Nephron progenitor cell (in vitro differentiated cells): ENCODE data around the gene FOXL3.

Source experiments
- DNase-seq: peaks from one replicate; pipeline ENCODE4 v3.0.0; 2021
- H3K27ac Mint-ChIP-seq: 2 replicates; pipeline ENCODE4 v1.8.0; 2021; ENCODE audit warnings: mild to moderate bottlenecking, moderate library complexity, mixed read lengths
- H3K27me3 Mint-ChIP-seq: 2 replicates; pipeline ENCODE4 v1.8.0; 2021; ENCODE audit warnings: mild to moderate bottlenecking, low read depth, mixed read lengths; ENCODE audit not compliant: poor library complexity
- H3K36me3 Mint-ChIP-seq: 2 replicates; pipeline ENCODE4 v1.8.0; 2021; ENCODE audit warnings: low read depth, mixed read lengths
- H3K4me1 Mint-ChIP-seq: 2 replicates; pipeline ENCODE4 v1.8.0; 2021; ENCODE audit warnings: mixed read lengths
- H3K4me3 Mint-ChIP-seq: 2 replicates; pipeline ENCODE4 v1.8.0; 2021; ENCODE audit warnings: mild to moderate bottlenecking, moderate library complexity, mixed read lengths
- H3K9me3 Mint-ChIP-seq: 2 replicates; pipeline ENCODE4 v1.8.0; 2021; ENCODE audit warnings: mild to moderate bottlenecking, moderate library complexity, mixed read lengths
- TF ChIP-seq, protein P1 (sequence below): fragments of 200-600 bp; sonication (generic); IDR thresholded peaks from 2 replicates; pipeline ENCODE4 v1.5.0; 2021; ENCODE audit warnings: antibody characterized with exemption

Gene FOXL3

DNA sequence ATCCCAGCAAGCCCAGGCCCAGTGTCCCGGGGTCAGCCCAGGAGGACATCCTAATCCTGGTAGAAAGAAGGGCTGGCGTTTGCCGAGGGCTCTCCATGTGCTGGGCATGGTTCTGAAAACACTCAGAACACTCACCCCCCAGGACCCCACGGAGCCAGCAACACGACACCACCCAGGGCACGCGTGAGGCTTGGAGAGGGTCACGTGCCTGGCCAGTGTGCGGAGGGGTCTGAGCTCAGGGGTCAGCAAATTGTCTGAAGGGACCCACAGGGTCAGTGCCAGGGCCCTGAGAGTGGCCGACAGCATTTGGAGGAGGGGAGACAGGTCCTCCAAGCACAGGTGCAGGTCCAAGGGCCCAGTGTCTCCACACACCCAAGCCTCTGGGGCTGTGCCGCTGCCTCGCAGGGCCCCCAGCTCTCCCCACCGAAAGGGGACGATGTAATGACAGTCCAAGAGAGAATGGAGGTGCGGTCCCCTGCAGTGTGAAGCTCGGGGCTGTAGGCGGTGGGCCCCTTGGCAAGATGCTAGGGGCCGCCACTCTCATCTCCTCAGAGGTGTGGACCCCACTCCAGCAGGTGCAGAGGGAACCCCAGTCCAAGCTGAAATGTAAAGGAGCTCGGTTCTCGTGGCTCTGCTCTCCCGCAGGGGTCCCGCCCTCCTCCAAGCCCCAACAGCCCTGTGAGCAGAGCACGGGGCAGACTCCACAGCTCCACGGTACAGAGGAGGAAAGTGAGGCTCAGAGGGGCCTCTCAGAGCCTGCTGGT is 7.8 kb downstream of the FOXL3 start:
- DNase-seq, result no peak
- peaks cover 45% of the 10 kb centered on the region for H3K4me1 Mint-ChIP-seq
- no peak overlapping the region for H3K4me3 Mint-ChIP-seq
- TF ChIP-seq, protein P1, sequence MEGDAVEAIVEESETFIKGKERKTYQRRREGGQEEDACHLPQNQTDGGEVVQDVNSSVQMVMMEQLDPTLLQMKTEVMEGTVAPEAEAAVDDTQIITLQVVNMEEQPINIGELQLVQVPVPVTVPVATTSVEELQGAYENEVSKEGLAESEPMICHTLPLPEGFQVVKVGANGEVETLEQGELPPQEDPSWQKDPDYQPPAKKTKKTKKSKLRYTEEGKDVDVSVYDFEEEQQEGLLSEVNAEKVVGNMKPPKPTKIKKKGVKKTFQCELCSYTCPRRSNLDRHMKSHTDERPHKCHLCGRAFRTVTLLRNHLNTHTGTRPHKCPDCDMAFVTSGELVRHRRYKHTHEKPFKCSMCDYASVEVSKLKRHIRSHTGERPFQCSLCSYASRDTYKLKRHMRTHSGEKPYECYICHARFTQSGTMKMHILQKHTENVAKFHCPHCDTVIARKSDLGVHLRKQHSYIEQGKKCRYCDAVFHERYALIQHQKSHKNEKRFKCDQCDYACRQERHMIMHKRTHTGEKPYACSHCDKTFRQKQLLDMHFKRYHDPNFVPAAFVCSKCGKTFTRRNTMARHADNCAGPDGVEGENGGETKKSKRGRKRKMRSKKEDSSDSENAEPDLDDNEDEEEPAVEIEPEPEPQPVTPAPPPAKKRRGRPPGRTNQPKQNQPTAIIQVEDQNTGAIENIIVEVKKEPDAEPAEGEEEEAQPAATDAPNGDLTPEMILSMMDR, result no peak
- no peak overlapping the region for H3K27ac Mint-ChIP-seq
- H3K9me3 Mint-ChIP-seq, result no peaks in the 10 kb centered on the region
- H3K27me3 Mint-ChIP-seq, result peaks cover 38% of the 10 kb centered on the region
- H3K36me3 Mint-ChIP-seq, result no peaks in the 10 kb centered on the region

DNA sequence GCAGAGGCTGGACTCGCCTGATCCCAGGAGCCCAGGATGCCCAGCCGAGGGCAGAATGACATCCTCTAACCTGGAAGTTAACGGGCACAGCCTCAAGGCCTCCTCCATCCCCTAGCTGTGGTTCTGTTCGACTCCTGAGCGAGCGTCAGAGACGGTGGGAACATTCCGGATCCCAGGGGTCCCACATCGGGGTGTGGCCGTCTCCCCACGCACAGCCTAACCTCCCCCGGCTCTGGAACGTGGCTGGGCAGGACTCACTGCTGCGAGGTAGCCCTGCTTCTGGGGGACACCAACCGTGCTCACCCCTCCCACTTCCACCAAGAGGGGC is 8.4 kb downstream of the FOXL3 start:
- H3K27ac Mint-ChIP-seq, result no peak overlapping the region
- TF ChIP-seq, protein P1, result no peak
- no peak overlapping the region for H3K4me3 Mint-ChIP-seq
- H3K4me1 Mint-ChIP-seq, result peaks cover 46% of the 10 kb centered on the region
- no peaks in the 10 kb centered on the region for H3K36me3 Mint-ChIP-seq
- no peaks in the 10 kb centered on the region for H3K9me3 Mint-ChIP-seq
- H3K27me3 Mint-ChIP-seq, result peaks cover 32% of the 10 kb centered on the region
- DNase-seq, result no peak

DNA sequence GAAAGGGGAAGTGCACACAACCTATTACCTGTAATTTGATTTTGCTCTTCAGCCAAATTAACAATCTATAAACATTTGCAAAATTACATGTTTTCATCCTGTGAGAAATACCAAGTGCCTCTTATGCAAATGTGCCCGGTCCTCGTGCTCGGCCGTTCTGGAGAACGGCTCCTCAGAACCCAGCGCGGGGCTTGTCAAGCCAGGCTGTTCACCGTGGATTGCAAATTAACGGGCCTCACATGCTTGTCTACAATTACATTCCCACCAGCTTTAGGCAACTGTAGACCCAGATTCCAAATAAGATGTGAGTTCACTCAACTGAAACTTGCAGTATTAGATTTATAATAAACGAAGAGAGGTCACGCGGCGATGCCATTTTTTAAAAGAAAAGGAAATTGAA is 8.8 kb downstream of the FOXL3 start:
- Mint-ChIP-seq H3K4me3 (no peak overlapping the region), H3K4me1 (peaks cover 48% of the 10 kb centered on the region), H3K36me3 (no peaks in the 10 kb centered on the region), H3K9me3 (no peaks in the 10 kb centered on the region), H3K27me3 (peaks cover 28% of the 10 kb centered on the region), H3K27ac (peak overlapping the region; percentile 42)
- TF ChIP-seq, protein P1, result no peak
- no peak for DNase-seq

DNA sequence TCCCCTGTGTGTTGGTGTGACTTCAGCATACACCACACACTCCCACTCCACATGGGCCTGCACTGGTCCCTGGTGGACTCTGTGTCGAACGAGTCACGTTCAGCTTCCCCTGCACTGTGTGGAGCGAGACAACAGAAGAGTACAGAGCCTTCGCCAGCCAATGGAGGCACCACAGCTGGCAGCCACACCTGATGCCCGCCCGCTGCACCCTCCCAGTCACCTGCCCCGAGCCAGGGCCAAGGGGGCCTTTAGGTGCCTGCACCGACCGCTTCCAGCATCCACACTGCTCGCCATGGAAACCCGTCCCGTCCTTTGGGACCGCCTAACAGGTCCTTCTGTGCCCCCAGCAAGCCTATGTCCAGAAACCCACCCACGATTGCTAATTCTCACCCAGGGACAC is 9.2 kb downstream of the FOXL3 start:
- no peak overlapping the region for H3K4me3 Mint-ChIP-seq
- no peaks in the 10 kb centered on the region for H3K36me3 Mint-ChIP-seq
- H3K9me3 Mint-ChIP-seq, result no peaks in the 10 kb centered on the region
- H3K4me1 Mint-ChIP-seq, result peaks cover 44% of the 10 kb centered on the region
- H3K27ac Mint-ChIP-seq, result peak overlapping the region; percentile 45
- TF ChIP-seq, protein P1, result no peak
- H3K27me3 Mint-ChIP-seq, result peaks cover 25% of the 10 kb centered on the region
- DNase-seq, result no peak

DNA sequence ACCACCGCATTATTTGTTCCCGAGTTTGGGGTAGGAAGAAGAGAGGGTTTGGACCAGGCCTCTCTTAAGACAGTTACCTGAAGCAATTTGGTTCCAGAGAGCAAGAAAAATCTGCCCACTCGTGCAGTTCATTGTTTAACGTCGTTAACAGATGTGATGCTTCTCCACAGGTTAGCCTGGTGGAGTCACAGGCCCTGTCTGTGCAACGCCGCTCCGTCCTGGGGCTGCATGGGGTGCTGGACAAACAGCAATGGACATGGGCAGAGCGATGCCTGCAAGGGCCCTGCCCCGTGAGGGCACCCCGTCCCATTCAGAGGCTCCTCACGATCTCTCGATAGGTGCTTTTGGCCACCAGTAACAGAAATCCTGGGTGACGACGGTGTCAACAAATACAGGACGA is 9.7 kb downstream of the FOXL3 start:
- TF ChIP-seq, protein P1, result no peak
- Mint-ChIP-seq H3K9me3 (peaks cover 4% of the 10 kb centered on the region), H3K36me3 (no peaks in the 10 kb centered on the region), H3K27ac (peak overlapping the region; percentile 48), H3K4me1 (peaks cover 44% of the 10 kb centered on the region), H3K4me3 (no peak overlapping the region), H3K27me3 (peaks cover 21% of the 10 kb centered on the region)
- no peak for DNase-seq

DNA sequence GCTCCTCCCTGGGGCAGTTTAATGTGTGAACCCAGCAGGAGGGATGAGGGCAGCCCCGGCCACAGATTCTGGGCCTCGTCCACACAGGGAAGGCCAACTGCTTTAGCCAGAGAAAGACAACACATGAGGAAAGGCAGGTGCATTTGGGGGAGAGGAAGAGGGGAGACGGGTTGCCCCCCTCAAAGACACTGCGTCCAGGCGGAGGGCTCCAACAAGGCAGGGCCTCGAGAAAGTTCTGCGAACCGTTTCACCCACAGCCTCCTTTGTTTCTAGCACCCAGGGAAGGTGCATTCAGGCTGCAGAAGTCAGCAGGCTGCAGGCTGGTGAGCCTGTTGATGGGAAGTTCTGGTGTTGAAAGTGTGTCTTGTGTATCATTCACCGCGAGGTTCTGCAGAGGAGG is 10.1 kb downstream of the FOXL3 start:
- Mint-ChIP-seq H3K4me1 (peaks cover 43% of the 10 kb centered on the region), H3K9me3 (peaks cover 5% of the 10 kb centered on the region), H3K4me3 (no peak overlapping the region), H3K27me3 (peaks cover 20% of the 10 kb centered on the region), H3K27ac (no peak overlapping the region), H3K36me3 (no peaks in the 10 kb centered on the region)
- no peak for DNase-seq
- TF ChIP-seq, protein P1, result no peak
